Measurements from ENCODE around the gene GYS2. TPM values are rescaled to one million over a fixed set of nuclear protein-coding genes. Genes with fewer than 3 reads are reported as not detected.

The GYS2 gene
- total and polyA plus RNA-seq, 8 donors: not detected

DNA sequence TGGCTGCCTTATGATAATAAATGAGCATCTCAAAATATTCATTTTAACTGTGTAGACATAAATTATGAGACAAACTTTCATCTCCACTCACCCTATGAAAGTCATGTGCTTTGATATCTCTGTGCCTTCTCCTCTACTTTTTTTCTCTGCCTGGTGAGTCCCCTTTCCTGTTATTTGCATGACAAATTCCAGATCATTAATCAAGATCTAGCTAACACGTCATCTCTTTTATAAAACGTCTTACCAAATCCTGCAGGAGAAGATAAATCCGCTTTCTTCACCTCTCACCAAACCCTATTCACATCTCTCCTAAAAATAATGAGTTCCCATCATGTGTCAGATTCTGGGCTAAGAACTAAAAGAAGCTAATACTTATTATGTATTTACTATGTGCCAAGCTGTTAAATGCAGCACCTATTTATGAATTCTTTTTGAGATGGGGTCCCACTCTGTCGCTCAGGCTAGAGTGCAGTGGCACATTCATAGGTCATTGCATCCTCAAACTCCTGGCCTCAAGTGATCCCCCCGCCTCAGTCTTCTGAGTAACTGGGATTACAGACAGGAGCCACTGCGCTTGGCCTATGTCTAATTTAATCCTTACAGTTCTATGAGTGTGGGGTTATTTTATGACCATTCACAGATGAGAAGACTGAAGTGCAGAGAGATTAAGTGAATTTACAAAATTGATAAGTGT, 51.9 kb downstream of the GYS2 start:
- ATAC-seq (no peak), FAIRE-seq (no peak), DNase-seq (no peak)
- H3K9me3 ChIP-seq: no peaks in the 10 kb centered on the region
- no peaks in the 10 kb centered on the region for H3K36me3 ChIP-seq
- no peak overlapping the region for H3K27ac ChIP-seq
- TF ChIP-seq, protein P1, sequence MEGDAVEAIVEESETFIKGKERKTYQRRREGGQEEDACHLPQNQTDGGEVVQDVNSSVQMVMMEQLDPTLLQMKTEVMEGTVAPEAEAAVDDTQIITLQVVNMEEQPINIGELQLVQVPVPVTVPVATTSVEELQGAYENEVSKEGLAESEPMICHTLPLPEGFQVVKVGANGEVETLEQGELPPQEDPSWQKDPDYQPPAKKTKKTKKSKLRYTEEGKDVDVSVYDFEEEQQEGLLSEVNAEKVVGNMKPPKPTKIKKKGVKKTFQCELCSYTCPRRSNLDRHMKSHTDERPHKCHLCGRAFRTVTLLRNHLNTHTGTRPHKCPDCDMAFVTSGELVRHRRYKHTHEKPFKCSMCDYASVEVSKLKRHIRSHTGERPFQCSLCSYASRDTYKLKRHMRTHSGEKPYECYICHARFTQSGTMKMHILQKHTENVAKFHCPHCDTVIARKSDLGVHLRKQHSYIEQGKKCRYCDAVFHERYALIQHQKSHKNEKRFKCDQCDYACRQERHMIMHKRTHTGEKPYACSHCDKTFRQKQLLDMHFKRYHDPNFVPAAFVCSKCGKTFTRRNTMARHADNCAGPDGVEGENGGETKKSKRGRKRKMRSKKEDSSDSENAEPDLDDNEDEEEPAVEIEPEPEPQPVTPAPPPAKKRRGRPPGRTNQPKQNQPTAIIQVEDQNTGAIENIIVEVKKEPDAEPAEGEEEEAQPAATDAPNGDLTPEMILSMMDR (IDR thresholded peaks at IDR 0.05): no peak
- intact Hi-C loops (cut with DNase I): no loop called here
- 65 to 67% methylated on average over 6 of the region's 6 CpGs for WGBS, 2 donors
- no peak overlapping the region for H3K4me3 ChIP-seq
- H3K4me1 ChIP-seq: peaks cover 0 to 2% (median 0%) of the 10 kb centered on the region in 3 donors
- H3K27me3 ChIP-seq: no peaks in the 10 kb centered on the region

DNA sequence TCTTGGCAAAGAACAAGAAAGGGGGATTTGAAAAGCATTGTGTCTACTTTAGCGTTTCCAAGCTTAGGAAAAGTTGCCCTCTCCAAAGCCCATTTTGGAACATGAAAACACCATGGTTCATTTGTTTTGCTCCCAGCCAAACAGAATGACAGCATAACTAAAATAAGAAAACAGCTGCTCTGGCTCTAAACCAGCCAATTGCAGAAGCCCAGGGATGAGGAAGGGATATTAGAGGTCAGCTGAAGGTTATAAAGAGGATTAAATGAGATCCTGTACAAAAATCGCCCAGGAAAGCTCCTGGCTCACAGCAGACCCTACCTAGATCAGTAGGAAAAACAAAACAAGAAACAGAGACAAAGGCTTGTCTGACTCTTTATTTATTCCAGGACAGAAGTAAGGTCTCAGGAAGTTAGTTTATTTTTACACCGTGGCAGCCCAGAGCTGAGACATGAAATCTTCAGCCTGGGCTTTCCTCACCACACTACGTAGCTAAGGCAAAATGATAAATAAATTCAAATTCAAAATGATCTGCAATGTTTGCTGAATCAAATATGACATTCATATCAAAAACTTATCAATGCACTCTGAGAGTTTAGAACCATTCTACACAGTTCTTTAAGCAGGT, 52.7 kb downstream of the GYS2 start:
- FAIRE-seq: no peak
- H3K27ac ChIP-seq: no peak overlapping the region
- TF ChIP-seq, protein P1 (IDR thresholded peaks at IDR 0.05): no peak

DNA sequence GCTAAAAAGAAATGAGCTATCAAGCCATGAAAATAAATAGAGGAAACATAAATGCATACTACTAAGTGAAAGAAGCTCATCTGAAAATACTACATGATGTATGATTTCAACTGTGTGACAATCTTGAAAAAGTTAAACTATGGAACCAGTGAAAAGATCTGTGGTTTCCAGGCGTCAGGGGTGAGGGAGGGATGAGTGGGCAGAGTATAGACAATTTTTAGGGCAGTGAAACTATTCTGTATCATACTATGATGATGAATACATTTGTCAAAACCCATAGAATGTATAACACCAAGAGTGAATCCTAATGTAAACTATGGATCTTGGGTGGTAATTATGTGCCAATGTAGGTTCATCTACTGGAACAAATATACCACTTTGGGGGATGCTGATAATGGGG, 57.2 kb downstream of the GYS2 start:
- peaks cover 0 to 8% (median 2%) of the 10 kb centered on the region in 3 donors for H3K4me1 ChIP-seq
- no peak overlapping the region for H3K4me3 ChIP-seq
- H3K36me3 ChIP-seq: no peaks in the 10 kb centered on the region
- ATAC-seq (no peak), FAIRE-seq (no peak), DNase-seq (no peak)
- peaks cover 0 to 3% (median 0%) of the 10 kb centered on the region in 4 donors for H3K27me3 ChIP-seq
- TF ChIP-seq, protein P1 (IDR thresholded peaks at IDR 0.05): no peak
- intact Hi-C loops (cut with DNase I): no loop called here
- peaks cover 0 to 4% (median 0%) of the 10 kb centered on the region in 4 donors for H3K9me3 ChIP-seq
- 69 to 93% methylated on average over 1 of the region's 1 CpG for WGBS, 2 donors
- no peak overlapping the region for H3K27ac ChIP-seq

More for the DNA sequence above, 52.7 kb downstream of the GYS2 start:
- Histone ChIP-seq H3K27me3 (no peaks in the 10 kb centered on the region), H3K4me3 (no peak overlapping the region), H3K4me1 (peaks cover 0 to 2% (median 0%) of the 10 kb centered on the region in 3 donors), H3K9me3 (no peaks in the 10 kb centered on the region), H3K36me3 (no peaks in the 10 kb centered on the region)
- no peak for ATAC-seq
- 51% methylated on average over 4 of the region's 4 CpGs for WGBS, 2 donors
- no peak for DNase-seq
- intact Hi-C loops (cut with DNase I): no loop called here

DNA sequence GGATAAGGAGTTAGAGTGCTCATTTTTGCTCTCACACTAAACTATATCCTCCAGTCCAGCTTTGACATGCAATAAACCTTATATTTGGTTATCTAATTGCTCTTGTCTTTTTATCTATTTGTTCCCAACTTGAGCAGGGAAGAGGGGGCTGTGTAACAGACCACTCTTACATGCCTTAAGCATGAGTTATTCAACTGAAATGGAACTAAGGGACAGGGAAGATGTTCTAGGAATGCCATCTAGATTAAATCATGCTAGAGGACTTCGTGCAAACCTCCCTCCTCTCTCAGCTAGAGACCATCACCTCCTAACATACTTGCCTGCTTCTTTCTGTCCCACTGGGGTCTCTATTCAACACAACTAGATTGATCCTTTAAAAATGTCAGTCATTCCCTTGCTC, 57.9 kb downstream of the GYS2 start:
- FAIRE-seq (no peak), DNase-seq (no peak), ATAC-seq (no peak)
- Histone ChIP-seq H3K4me3 (no peak overlapping the region), H3K9me3 (peaks cover 0 to 4% (median 0%) of the 10 kb centered on the region in 4 donors), H3K36me3 (no peaks in the 10 kb centered on the region), H3K4me1 (peaks cover 0 to 8% (median 0%) of the 10 kb centered on the region in 3 donors), H3K27me3 (peaks cover 0 to 3% (median 0%) of the 10 kb centered on the region in 4 donors), H3K27ac (no peak overlapping the region)
- WGBS, 2 donors: 0% methylated on average over 1 of the region's 1 CpG
- TF ChIP-seq, protein P1 (IDR thresholded peaks at IDR 0.05): no peak
- intact Hi-C loops (cut with DNase I): no loop called here

DNA sequence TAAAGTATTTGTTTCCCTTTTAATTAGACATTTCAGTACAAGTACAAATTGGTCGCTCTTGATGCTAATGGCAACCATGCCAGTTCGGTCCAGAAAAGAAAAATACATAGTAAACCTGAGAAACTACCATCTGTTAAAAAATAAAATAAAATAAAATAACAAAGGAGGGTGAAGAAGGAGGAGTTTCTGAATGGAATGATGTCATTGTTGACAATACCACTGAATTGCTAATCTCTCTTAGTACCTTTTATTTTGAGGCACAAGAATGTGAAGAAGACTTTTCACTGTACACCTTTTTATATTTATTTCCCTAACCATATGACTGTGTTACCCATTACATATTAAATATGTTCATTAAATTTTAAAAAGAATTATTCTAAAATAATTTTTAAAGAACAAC, 59.1 kb downstream of the GYS2 start:
- peaks cover 0 to 8% (median 0%) of the 10 kb centered on the region in 3 donors for H3K4me1 ChIP-seq
- H3K27me3 ChIP-seq: peaks cover 0 to 3% (median 0%) of the 10 kb centered on the region in 4 donors
- intact Hi-C loops (cut with DNase I): no loop called here
- FAIRE-seq (no peak), ATAC-seq (peak in 3 of 4 donors; percentile 35 to 53 (median 35)), DNase-seq (no peak)
- TF ChIP-seq, protein P1 (IDR thresholded peaks at IDR 0.05): no peak
- H3K36me3 ChIP-seq: no peaks in the 10 kb centered on the region
- no peak overlapping the region for H3K27ac ChIP-seq
- peaks cover 0 to 4% (median 0%) of the 10 kb centered on the region in 4 donors for H3K9me3 ChIP-seq
- WGBS, 2 donors: 59 to 71% methylated on average over 2 of the region's 2 CpGs
- no peak overlapping the region for H3K4me3 ChIP-seq

All from pancreas (tissue), 10 donors.